Measurements from ENCODE around the gene RRN3. TPM values are rescaled to one million over a fixed set of nuclear protein-coding genes. Genes with fewer than 3 reads are reported as not detected.
"Not testable (repeated sequence)": the region's sequence is repeated elsewhere in the genome, so short reads cannot be mapped to it uniquely, and the experiment has no call there.

The RRN3 gene
- total RNA-seq, 4 donors from 2014 or later, result 10.9 to 46.2 (median 18.7) TPM

DNA sequence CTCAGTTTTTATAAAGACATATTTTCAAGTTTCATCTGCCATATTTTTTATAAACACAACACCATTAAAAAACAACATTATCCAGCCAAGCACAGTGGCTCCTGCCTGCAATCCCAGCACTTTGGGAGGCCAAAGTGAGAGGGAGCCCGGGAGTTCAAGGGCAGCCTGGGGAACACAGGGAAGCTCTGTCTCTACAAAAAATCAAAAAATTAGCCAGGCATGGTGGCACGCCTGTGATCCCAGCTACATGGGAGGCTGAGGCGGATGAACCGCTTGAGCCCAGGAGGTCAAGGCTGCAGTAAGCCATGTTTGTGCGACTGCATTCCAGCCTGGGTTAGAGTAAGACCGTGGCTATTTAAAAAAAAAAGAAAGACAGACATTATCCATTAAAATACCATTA, 21.0 kb downstream of the RRN3 start:
- Histone ChIP-seq H3K9me3 (no peaks in the 10 kb centered on the region), H3K36me3 (peaks cover 0 to 72% (median 0%) of the 10 kb centered on the region in 3 donors), H3K4me1 (no peaks in the 10 kb centered on the region), H3K4me3 (no peak overlapping the region), H3K27ac (no peak overlapping the region), H3K27me3 (no peaks in the 10 kb centered on the region)
- no peak for DNase-seq
- TF ChIP-seq, protein P1, sequence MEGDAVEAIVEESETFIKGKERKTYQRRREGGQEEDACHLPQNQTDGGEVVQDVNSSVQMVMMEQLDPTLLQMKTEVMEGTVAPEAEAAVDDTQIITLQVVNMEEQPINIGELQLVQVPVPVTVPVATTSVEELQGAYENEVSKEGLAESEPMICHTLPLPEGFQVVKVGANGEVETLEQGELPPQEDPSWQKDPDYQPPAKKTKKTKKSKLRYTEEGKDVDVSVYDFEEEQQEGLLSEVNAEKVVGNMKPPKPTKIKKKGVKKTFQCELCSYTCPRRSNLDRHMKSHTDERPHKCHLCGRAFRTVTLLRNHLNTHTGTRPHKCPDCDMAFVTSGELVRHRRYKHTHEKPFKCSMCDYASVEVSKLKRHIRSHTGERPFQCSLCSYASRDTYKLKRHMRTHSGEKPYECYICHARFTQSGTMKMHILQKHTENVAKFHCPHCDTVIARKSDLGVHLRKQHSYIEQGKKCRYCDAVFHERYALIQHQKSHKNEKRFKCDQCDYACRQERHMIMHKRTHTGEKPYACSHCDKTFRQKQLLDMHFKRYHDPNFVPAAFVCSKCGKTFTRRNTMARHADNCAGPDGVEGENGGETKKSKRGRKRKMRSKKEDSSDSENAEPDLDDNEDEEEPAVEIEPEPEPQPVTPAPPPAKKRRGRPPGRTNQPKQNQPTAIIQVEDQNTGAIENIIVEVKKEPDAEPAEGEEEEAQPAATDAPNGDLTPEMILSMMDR (IDR thresholded peaks at IDR 0.05), result no peak
- no peak for TF ChIP-seq POLR2A (IDR thresholded peaks at IDR 0.05)

- not testable (repeated sequence) for DNase-seq, H3K9me3 ChIP-seq, H3K4me1 ChIP-seq
These were observed 21.9 kb downstream of the RRN3 start for GRCh38 chr16:15071916-15072769.

GRCh38 chr16:15071013-15071412, 23.1 kb downstream of the RRN3 start:
- not testable (repeated sequence) for DNase-seq, H3K4me3 ChIP-seq, H3K27ac ChIP-seq, H3K9me3 ChIP-seq, H3K27me3 ChIP-seq, H3K4me1 ChIP-seq
- H3K36me3 ChIP-seq, result peaks cover 0 to 70% (median 0%) of the 10 kb centered on the region in 3 donors

More at GRCh38 chr16:15071916-15072769, 21.9 kb downstream of the RRN3 start:
- TF ChIP-seq, protein P1 (IDR thresholded peaks at IDR 0.05), result peak in 2 of 6 experiments; percentile 12 to 19
- not testable (repeated sequence) for H3K27me3 ChIP-seq, H3K4me3 ChIP-seq, H3K27ac ChIP-seq
- peaks cover 0 to 72% (median 0%) of the 10 kb centered on the region in 3 donors for H3K36me3 ChIP-seq

DNA sequence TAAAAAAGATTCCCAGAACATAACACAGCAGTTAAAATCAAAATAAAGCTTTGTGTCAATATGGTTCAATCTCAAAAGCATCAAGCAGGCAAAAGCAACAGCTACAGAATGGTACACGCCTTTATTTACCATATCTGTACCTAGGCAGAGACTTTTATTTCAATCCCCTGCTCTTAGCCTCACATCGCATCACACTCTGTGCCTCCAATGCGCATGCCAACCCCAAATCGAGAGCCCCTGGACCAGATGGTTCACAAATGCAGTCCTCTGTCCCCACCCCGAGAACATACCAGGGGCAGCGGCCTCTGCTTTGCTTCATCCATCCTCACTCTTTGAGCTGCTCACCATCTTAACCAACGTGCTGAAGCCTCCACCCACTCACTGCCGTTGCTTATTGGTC, 27.4 kb downstream of the RRN3 start:
- not testable (repeated sequence) for H3K27me3 ChIP-seq, DNase-seq, H3K27ac ChIP-seq, H3K4me1 ChIP-seq, H3K9me3 ChIP-seq, H3K4me3 ChIP-seq
- H3K36me3 ChIP-seq, result peaks cover 0 to 74% (median 0%) of the 10 kb centered on the region in 3 donors

GRCh38 chr16:15065961-15066360, 28.1 kb downstream of the RRN3 start:
- H3K4me3 ChIP-seq, H3K27ac ChIP-seq, H3K9me3 ChIP-seq, H3K27me3 ChIP-seq, H3K4me1 ChIP-seq, DNase-seq: not testable (repeated sequence)
- H3K36me3 ChIP-seq, result peaks cover 0 to 76% (median 0%) of the 10 kb centered on the region in 3 donors

- H3K4me1 ChIP-seq, H3K27me3 ChIP-seq, H3K27ac ChIP-seq, H3K4me3 ChIP-seq, H3K9me3 ChIP-seq: not testable (repeated sequence)
- peak in 1 of 3 donors; percentile 65 for DNase-seq
- peaks cover 0 to 69% (median 0%) of the 10 kb centered on the region in 3 donors for H3K36me3 ChIP-seq
These were observed 31.8 kb downstream of the RRN3 start for GRCh38 chr16:15062085-15062810.

DNA sequence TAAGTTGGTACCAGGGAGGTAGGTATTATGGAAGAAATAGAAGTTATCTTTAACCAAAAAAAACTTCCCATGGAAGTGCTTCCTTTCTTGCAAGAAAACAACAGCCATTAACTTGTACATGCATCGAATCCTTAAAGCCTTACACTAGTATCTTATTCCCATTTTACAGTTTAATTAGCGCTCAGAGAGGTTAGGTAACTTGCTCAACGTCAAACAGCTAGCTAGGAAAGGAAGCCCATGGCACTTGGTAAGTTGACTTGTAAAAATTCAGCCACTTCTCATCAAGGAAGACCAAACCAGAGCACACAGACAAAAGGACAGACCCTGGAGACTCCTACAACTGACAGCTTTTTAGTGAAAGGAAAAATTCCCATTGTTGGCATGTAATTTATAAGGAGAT, 34.7 kb downstream of the RRN3 start:
- Histone ChIP-seq H3K36me3 (peaks cover 0 to 49% (median 0%) of the 10 kb centered on the region in 3 donors), H3K27me3 (no peaks in the 10 kb centered on the region), H3K4me1 (peaks cover 0 to 24% (median 0%) of the 10 kb centered on the region in 4 donors), H3K27ac (no peak overlapping the region), H3K9me3 (no peaks in the 10 kb centered on the region), H3K4me3 (no peak overlapping the region)
- no peak for DNase-seq
- TF ChIP-seq, protein P1 (IDR thresholded peaks at IDR 0.05), result no peak
- no peak for TF ChIP-seq POLR2A (IDR thresholded peaks at IDR 0.05)

Measured in Peyer's patch (tissue), 4 donors.